T-cell (primary cell): Measurements from ENCODE around the gene GIPC1. TPM values are rescaled to one million over a fixed set of nuclear protein-coding genes. Genes with fewer than 3 reads are reported as not detected.

Experiments
- ATAC-seq, 4 experiments: fragments of 200-7000 bp in 3 of 4; fragments of 150-1000 bp in 1 of 4; cut with Tn5 transposase; replicated peaks in 1 of 4; 1 replicate in 3 of 4; 2 replicates in 1 of 4; pipeline ENCODE4 v1.10.0; 2021; ENCODE audit warnings: moderate library complexity in 3 of 4, mild to moderate bottlenecking in 2 of 4, moderate number of reproducible peaks in 1 of 4
- CTCF ChIA-PET, 2 donors: fragments of 300-600 bp; sonication (Branson Sonifier 250); formaldehyde crosslinking; loops; one replicate each; lab custom pipeline; 2022; ENCODE audit warnings: antibody characterized with exemption in 2 of 2; lab: Charles Lee
- POLR2A ChIA-PET, 2 donors: fragments of 300-600 bp; sonication (Branson Sonifier 250); formaldehyde crosslinking; loops; one replicate each; lab custom pipeline; 2022; ENCODE audit warnings: antibody characterized with exemption in 2 of 2; lab: Charles Lee
- DNase-seq, 35 experiments: peaks; one replicate each; pipeline versions ENCODE4 v3.0.0 to v3.0.0-alpha.2; 2013 to 2023
- H3K27ac ChIP-seq: one replicate; pipeline ENCODE4 v1.5.1; 2013; ENCODE audit warnings: low read length
- H3K27me3 ChIP-seq, 2 experiments: replicated peaks in 1 of 2; 1 replicate in 1 of 2; 2 replicates in 1 of 2; pipeline versions ENCODE4 v1.6.1 to v1.7.0; 2013; ENCODE audit warnings: low read length in 1 of 2, mixed read lengths in 1 of 2; ENCODE audit not compliant: control insufficient read depth in 2 of 2, insufficient read depth in 2 of 2; ENCODE audit errors: extremely low read depth in 1 of 2
- H3K36me3 ChIP-seq, 2 donors: 1 replicate in 1 of 2; 2 replicates in 1 of 2; pipeline versions ENCODE4 v1.6.1 to v1.7.0; 2013; ENCODE audit warnings: low read length in 1 of 2; ENCODE audit not compliant: control insufficient read depth in 2 of 2, insufficient read depth in 1 of 2; ENCODE audit errors: extremely low read depth in 1 of 2
- H3K4me1 ChIP-seq, 2 experiments: 1 replicate in 1 of 2; 2 replicates in 1 of 2; pipeline versions ENCODE4 v1.6.1 to v1.7.0; 2013; ENCODE audit warnings: low read length in 2 of 2, mixed read lengths in 1 of 2; ENCODE audit not compliant: insufficient read depth in 2 of 2, control insufficient read depth in 1 of 2; ENCODE audit errors: extremely low read depth in 1 of 2
- H3K4me3 ChIP-seq, 2 donors: 1 replicate in 1 of 2; 2 replicates in 1 of 2; pipeline versions ENCODE4 v1.5.1 to v1.7.0; 2013; ENCODE audit warnings: mild to moderate bottlenecking in 2 of 2, low read length in 1 of 2, moderate library complexity in 1 of 2; ENCODE audit not compliant: control insufficient read depth in 1 of 2; ENCODE audit errors: extremely low read depth in 1 of 2
- H3K9me3 ChIP-seq: 2 replicates; pipeline ENCODE4 v1.7.0; 2013
- H3K27ac Mint-ChIP-seq, 2 donors: one replicate each; pipeline ENCODE4 v1.8.0; 2020 to 2021; ENCODE audit warnings: mild to moderate bottlenecking in 2 of 2, mixed read lengths in 2 of 2
- H3K27me3 Mint-ChIP-seq, 2 donors: one replicate each; pipeline ENCODE4 v1.8.0; 2021 to 2022; ENCODE audit warnings: mixed read lengths in 2 of 2
- H3K36me3 Mint-ChIP-seq: one replicate; pipeline ENCODE4 v1.8.0; 2021; ENCODE audit warnings: mixed read lengths
- H3K4me1 Mint-ChIP-seq, 3 donors: one replicate each; pipeline ENCODE4 v1.8.0; 2020 to 2022; ENCODE audit warnings: mixed read lengths in 3 of 3, mild to moderate bottlenecking in 1 of 3
- H3K4me3 Mint-ChIP-seq, 3 donors: one replicate each; pipeline ENCODE4 v1.8.0; 2020 to 2022; ENCODE audit warnings: mild to moderate bottlenecking in 3 of 3, mixed read lengths in 3 of 3, moderate library complexity in 3 of 3
- H3K9me3 Mint-ChIP-seq, 3 donors: one replicate each; pipeline ENCODE4 v1.8.0; 2020 to 2022; ENCODE audit warnings: mixed read lengths in 3 of 3
- WGBS: methylation state at CpG from one replicate; pipeline ENCODE4 v1.1.5; 2013; ENCODE audit warnings: missing lambda C conversion rate; ENCODE audit not compliant: insufficient coverage; 5-methylcytosine and 5-hydroxymethylcytosine counted together
- total RNA-seq, 35 experiments: library from RNA in 6 of 35; stranded (reverse) in 6 of 35; fragments of 120-200 nt in 1 of 35; gene quantifications; one replicate each; pipeline versions ENCODE4 v1.2.1 to v1.2.4 and lab custom pipeline; 2013 to 2026

The GIPC1 gene
- total RNA-seq, 5 donors from 2014 or later (not counting 1 experiment from before 2014, with no cell fraction given) = 27.5 to 44.4 (median 35.4) TPM

DNA sequence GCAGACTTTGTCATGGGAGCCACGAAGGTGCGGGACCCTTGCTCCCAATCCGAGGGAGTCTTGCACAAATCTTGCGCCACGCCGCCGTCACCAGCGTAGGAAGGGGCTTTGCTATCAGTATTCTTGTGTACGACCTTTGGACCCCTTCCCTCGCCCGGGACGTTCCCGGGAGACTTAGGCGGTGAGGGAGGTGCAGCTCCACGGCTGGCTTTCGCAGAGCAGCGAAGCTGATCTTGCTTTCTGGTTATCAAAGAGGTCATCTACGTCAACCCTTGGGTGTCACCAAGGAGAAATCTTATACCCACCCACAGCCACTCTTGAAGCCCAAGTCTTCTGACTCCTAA is 34.0 kb upstream of the GIPC1 start:
- Histone ChIP-seq H3K4me3 (peak overlapping the region; percentile 83 to 89), H3K27me3 (no peaks in the 10 kb centered on the region), H3K4me1 (peaks cover 11 to 48% of the 10 kb centered on the region in 2 experiments), H3K36me3 (peaks cover 5 to 8% of the 10 kb centered on the region in 2 donors), H3K27ac (peak overlapping the region; percentile 92), H3K9me3 (no peaks in the 10 kb centered on the region)
- no peaks in the 10 kb centered on the region for H3K27me3 Mint-ChIP-seq
- ATAC-seq = peak in 2 of 4 experiments; percentile 1 to 7
- POLR2A ChIA-PET = interaction anchor here in 1 of 2 donors (0.5 kb wide), 1 partner anchor 9 kb away, joined by 4 read pairs; no protein-coding TSS in a partner anchor
- peaks cover 33 to 63% (median 61%) of the 10 kb centered on the region in 3 donors for H3K4me1 Mint-ChIP-seq
- no peaks in the 10 kb centered on the region for H3K9me3 Mint-ChIP-seq
- CTCF ChIA-PET = no interaction called here
- H3K4me3 Mint-ChIP-seq = peak overlapping the region; percentile 84 to 93 (median 92)
- peaks cover 4% of the 10 kb centered on the region for H3K36me3 Mint-ChIP-seq
- 1% methylated on average over 8 of the region's 18 CpGs for WGBS
- peak overlapping the region; percentile 97 to 98 for H3K27ac Mint-ChIP-seq
- peak in 24 of 35 experiments; percentile 16 to 67 (median 42) for DNase-seq

DNA sequence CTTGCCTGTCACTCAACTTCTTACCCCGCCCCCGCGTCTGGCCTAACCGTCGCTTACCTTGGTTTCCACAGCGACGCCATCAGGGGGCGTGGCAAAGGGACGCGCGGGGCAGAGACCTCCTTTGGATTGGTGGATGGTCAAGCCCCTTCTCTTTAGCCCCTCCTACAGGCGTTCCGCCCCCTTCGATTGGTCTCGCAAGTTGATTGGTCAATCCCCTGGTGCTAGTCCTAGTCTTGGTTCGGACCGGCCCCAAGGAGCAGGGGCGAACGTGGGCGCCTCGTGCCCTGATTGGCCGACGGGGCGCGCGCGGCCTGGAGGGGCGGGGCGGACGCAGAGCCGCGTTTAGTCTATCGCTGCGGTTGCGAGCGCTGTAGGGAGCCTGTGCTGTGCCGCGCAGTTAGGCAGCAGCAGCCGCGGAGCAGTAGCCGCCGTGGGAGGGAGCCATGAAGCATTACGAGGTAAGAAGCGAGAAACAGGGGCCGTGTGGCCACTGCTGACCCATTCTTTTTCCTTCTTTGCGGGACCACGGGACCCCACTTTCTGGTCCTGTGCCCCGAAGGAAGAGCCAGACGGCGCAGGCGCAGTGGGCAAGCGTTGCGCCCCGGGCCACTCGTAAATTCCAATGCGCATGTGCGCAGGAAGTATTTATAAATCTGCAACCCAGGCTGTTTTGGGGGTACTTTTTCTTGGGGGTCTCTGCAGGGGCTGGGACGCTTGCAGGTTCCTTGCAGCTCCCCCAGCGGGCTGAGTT is 33.5 kb upstream of the GIPC1 start, which contains the start of gene TECR:
Gene TECR, plus strand, starts transcription at position 341 of the 751 bp plus-strand sequence. Its CDS starts 103 bp downstream, at position 444.
- H3K27ac Mint-ChIP-seq = peak within 1 kb of the TSS; percentile 97 to 98
- H3K27ac ChIP-seq = peak within 1 kb of the TSS; percentile 92
- under 1% methylated on average over 59 of the region's 59 CpGs for WGBS

DNA sequence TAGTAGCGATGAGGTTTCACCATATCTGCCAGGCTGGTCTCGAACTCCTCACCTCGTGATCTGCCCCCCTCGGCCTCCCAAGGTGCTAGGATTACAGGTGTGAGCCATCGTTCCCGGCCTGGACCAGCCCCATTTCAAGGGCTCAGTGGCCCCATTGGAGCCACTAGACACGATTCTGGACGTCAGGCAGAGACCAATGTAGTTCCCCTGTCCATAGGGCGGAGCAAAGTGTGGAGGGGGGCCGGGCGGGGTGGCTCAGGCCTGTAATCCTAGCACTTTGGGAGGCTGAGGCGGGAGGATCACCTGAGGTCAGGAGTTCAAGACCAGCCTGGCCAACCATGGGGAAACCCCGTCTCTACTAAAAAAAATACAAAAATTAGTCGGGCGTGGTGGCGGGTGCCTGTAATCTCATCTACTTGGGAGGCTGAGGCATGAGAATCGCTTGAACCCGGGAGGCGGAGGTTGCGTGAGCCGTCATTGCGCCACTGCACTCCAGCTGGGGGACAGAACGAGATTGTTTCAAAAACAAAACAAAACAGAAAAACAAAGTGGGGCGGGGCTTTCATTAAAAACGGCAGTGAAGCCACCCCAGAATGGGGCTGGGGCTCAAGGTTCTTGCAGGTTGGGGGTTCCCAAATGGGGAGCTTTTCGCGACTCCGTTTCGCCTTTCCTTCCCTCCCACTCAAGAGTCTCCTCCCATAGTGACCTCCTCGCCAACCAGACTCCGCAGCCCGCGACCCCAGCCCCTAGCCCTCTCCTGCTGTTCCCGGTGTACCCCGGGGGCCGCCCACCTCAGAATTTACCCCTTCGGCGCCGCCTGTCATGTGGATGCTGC is 32.7 kb upstream of the GIPC1 start:
- Histone ChIP-seq H3K27ac (peak overlapping the region; percentile 92), H3K9me3 (no peaks in the 10 kb centered on the region), H3K4me3 (peak overlapping the region; percentile 56 to 89), H3K36me3 (peaks cover 2 to 5% of the 10 kb centered on the region in 2 donors), H3K4me1 (peaks cover 14 to 54% of the 10 kb centered on the region in 2 experiments), H3K27me3 (no peaks in the 10 kb centered on the region)
- WGBS = 37% methylated on average over 38 of the region's 39 CpGs
- ChIA-PET POLR2A (interaction anchor here (0.7 to 1.0 kb wide), 3 partner anchors 11 to 162 kb away, joined by 3 to 8 read pairs (median 5); no protein-coding TSS in a partner anchor), CTCF (no interaction called here)
- Mint-ChIP-seq H3K4me3 (peak overlapping the region; percentile 84 to 93 (median 92)), H3K4me1 (peaks cover 39 to 73% (median 62%) of the 10 kb centered on the region in 3 donors), H3K9me3 (no peaks in the 10 kb centered on the region), H3K27me3 (no peaks in the 10 kb centered on the region), H3K36me3 (peaks cover 4% of the 10 kb centered on the region), H3K27ac (peak overlapping the region; percentile 97 to 98)
- ATAC-seq = peak in 3 of 4 experiments; percentile 2 to 47 (median 3)
- DNase-seq = peak in 3 of 35 experiments; percentile 36 to 48 (median 45)

More for the DNA sequence above, 33.5 kb upstream of the GIPC1 start, which contains the start of gene TECR:
- Mint-ChIP-seq H3K36me3 (peaks cover 4% of the 10 kb centered on the region), H3K4me1 (peaks cover 33 to 67% (median 57%) of the 10 kb centered on the region in 3 donors), H3K4me3 (peak within 1 kb of the TSS; percentile 84 to 93 (median 92)), H3K9me3 (no peaks in the 10 kb centered on the region), H3K27me3 (no peaks in the 10 kb centered on the region)
- H3K27me3 ChIP-seq = no peaks in the 10 kb centered on the region
- peaks cover 3 to 5% of the 10 kb centered on the region in 2 donors for H3K36me3 ChIP-seq
- peaks cover 11 to 49% of the 10 kb centered on the region in 2 experiments for H3K4me1 ChIP-seq
- ChIA-PET CTCF (no interaction called here), POLR2A (interaction anchor here in 1 of 2 donors (0.5 to 1.0 kb wide), 2 partner anchors 9 to 14 kb away, joined by 4 to 8 read pairs; no protein-coding TSS in a partner anchor)
- H3K4me3 ChIP-seq = peak within 1 kb of the TSS; percentile 83 to 89
- DNase-seq (peak; percentile 99 to 100 (median 100)), ATAC-seq (peak; percentile 90 to 97 (median 95))
- no peaks in the 10 kb centered on the region for H3K9me3 ChIP-seq

DNA sequence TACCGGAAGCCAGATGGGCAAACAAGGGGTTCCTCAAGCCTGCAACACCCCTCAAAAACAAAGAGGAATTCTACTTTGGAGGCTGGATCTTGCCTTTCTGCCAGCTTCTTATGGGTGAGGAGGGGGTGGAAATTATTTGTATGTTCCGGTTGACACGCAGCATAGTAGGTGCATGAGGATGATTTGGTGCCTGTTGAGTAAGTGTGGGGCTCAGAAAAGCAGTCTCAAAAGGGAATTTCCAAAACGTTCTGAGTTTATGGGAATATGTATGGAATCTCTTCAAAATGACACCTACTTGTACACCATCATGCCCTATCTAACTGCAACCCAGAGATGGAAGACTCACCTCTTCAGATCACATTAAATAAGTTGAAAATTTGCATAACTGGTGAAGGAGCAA is 30.5 kb upstream of the GIPC1 start:
- H3K4me1 ChIP-seq = peaks cover 26 to 63% of the 10 kb centered on the region in 2 experiments
- no peaks in the 10 kb centered on the region for H3K36me3 ChIP-seq
- ChIA-PET CTCF (interaction anchor here in 1 of 2 donors (0.6 to 1.7 kb wide), 2 partner anchors 10 to 23 kb away, joined by 4 to 5 read pairs; no protein-coding TSS in a partner anchor), POLR2A (interaction anchor here in 1 of 2 donors (0.5 kb wide), 1 partner anchor 9 kb away, joined by 3 read pairs; no protein-coding TSS in a partner anchor)
- H3K9me3 Mint-ChIP-seq = no peaks in the 10 kb centered on the region
- DNase-seq = no peak
- H3K4me1 Mint-ChIP-seq = peaks cover 46 to 75% (median 67%) of the 10 kb centered on the region in 3 donors
- H3K9me3 ChIP-seq = no peaks in the 10 kb centered on the region
- ATAC-seq = no peak
- peak overlapping the region; percentile 83 to 100 for H3K27ac Mint-ChIP-seq
- H3K27me3 Mint-ChIP-seq = no peaks in the 10 kb centered on the region
- no peaks in the 10 kb centered on the region for H3K36me3 Mint-ChIP-seq
- H3K27ac ChIP-seq = no peak overlapping the region
- no peak overlapping the region for H3K4me3 ChIP-seq
- H3K4me3 Mint-ChIP-seq = peak overlapping the region in 1 of 3 donors; percentile 10
- no CpG with 5 or more reads among the region's 4 CpGs for WGBS
- H3K27me3 ChIP-seq = no peaks in the 10 kb centered on the region

DNA sequence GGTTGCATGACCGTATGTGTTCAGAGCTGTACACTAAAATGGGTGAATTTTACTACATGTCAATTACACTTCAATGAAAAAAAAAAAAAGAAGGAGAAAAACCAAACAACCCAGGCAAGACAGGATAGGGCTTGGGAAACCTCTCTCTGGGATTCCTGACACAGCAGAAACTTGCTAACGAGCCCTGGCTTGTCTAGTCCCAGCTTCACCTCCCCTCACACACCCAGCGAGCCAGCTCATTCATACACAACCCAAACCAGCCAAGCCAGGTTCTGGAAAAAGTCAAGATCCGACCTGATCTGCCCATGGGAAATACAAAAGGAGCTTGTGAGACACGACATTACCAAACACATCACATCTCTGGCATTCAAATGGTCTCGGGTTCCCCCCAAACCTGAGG is 29.8 kb upstream of the GIPC1 start:
- H3K36me3 ChIP-seq = no peaks in the 10 kb centered on the region
- DNase-seq = no peak
- CTCF ChIA-PET = interaction anchor here in 1 of 2 donors (0.5 to 1.7 kb wide), 5 partner anchors 9 to 160 kb away, joined by 3 to 6 read pairs (median 4); no protein-coding TSS in a partner anchor
- no peaks in the 10 kb centered on the region for H3K27me3 ChIP-seq
- Mint-ChIP-seq H3K27ac (peak overlapping the region; percentile 83 to 100), H3K4me1 (peaks cover 40 to 71% (median 61%) of the 10 kb centered on the region in 3 donors), H3K4me3 (peak overlapping the region in 1 of 3 donors; percentile 10), H3K36me3 (no peaks in the 10 kb centered on the region), H3K9me3 (no peaks in the 10 kb centered on the region), H3K27me3 (no peaks in the 10 kb centered on the region)
- 97% methylated on average over 5 of the region's 6 CpGs for WGBS
- H3K4me3 ChIP-seq = no peak overlapping the region
- H3K27ac ChIP-seq = no peak overlapping the region
- H3K4me1 ChIP-seq = peaks cover 24 to 63% of the 10 kb centered on the region in 2 experiments
- no peaks in the 10 kb centered on the region for H3K9me3 ChIP-seq
- POLR2A ChIA-PET = interaction anchor here (0.5 to 0.9 kb wide), 3 partner anchors 8 to 389 kb away, joined by 3 to 10 read pairs (median 3); partner anchors contain the start of gene ASF1B (in 1 of the 2)
- ATAC-seq = no peak
